PFSK-1 (cell line): ENCODE results near the gene PIRT. TPM values are rescaled to one million over a fixed set of nuclear protein-coding genes. Genes with fewer than 3 reads are reported as not detected.
A peak's percentile ranks its signal among the peaks of the same experiment; 100 is the strongest.

Experiments
- FOXP2 ChIP-seq: optimal IDR thresholded peaks from 2 replicates; pipeline ENCODE3; 2011; ENCODE audit warnings: borderline replicate concordance, control low read depth, inconsistent platforms; ENCODE audit not compliant: insufficient read depth; ENCODE audit errors: extremely low read length, extremely low read depth
- POLR2AphosphoS5 ChIP-seq: IDR thresholded peaks from 2 replicates; pipeline ENCODE4 v1.6.1; 2012; ENCODE audit warnings: low read depth, mild to moderate bottlenecking, control low read depth, low read length, moderate library complexity
- REST ChIP-seq, 2 experiments: IDR thresholded peaks; 2 replicates each; pipeline versions ENCODE4 v1.6.1 to v1.8.0; 2011 to 2012; ENCODE audit warnings: low read depth in 2 of 2, low read length in 2 of 2, control low read depth in 1 of 2, inconsistent platforms in 1 of 2, mild to moderate bottlenecking in 1 of 2, moderate library complexity in 1 of 2; ENCODE audit not compliant: insufficient read depth in 1 of 2
- SIN3A ChIP-seq: IDR thresholded peaks from 2 replicates; pipeline ENCODE4 v1.6.1; 2012; ENCODE audit warnings: mild to moderate bottlenecking, low read length, moderate library complexity, borderline replicate concordance; ENCODE audit not compliant: insufficient read depth
- TAF1 ChIP-seq: IDR thresholded peaks from 2 replicates; pipeline ENCODE4 v1.6.1; 2012; ENCODE audit warnings: low read length, control low read depth, borderline replicate concordance; ENCODE audit not compliant: insufficient read depth
- polyA plus RNA-seq: library from polyadenylated mRNA; unstranded; fragments of >200 nt; gene quantifications from one replicate; pipeline ENCODE4 v1.2.1, GENCODE V29; 2012; ENCODE audit warnings: low read depth, missing spikeins; ENCODE audit not compliant: insufficient read length

The PIRT gene
- not detected for polyA plus RNA-seq

DNA sequence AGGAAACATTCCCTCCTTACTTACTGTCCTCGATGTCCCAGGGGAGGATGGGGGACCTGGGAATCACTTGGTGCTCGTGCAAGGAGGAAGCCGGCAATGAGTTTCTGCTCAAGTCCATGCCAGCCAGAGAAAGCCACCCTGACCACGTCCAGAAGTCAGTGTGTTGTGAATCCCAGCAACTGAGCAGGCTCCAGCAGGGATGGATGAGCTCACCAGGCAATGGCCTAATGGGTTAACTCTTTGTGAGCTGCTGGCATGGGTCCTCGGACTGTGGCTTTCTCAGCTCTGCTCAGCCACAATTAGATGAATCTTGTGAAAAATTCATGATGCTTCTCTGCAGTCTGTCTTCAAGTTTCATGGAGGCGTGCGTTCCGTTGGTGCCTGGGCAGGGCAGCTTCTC lies at the start of gene PIRT:
Gene PIRT, minus strand, starts transcription at position 167 of the 400 bp plus-strand sequence. CDS start 12,442 bp downstream, outside the sequence.
- TF ChIP-seq TAF1 (no peak), POLR2AphosphoS5 (no peak), SIN3A (no peak), REST (IDR thresholded peaks at IDR 0.05; ENCODE audit: insufficient read depth in 1 of 2, low read depth in 2 of 2, low read length in 2 of 2) (no peak), FOXP2 (no peak)

GRCh38 chr17:10881959-10882358 lies 44.1 kb upstream of the PIRT start:
- TF ChIP-seq TAF1 (no peak), SIN3A (no peak), POLR2AphosphoS5 (no peak), FOXP2 (no peak), REST (IDR thresholded peaks at IDR 0.05; ENCODE audit: insufficient read depth in 1 of 2, low read depth in 2 of 2, low read length in 2 of 2) (no peak)

GRCh38 chr17:10879190-10879836 lies 41.4 kb upstream of the PIRT start:
- TF ChIP-seq REST (IDR thresholded peaks at IDR 0.05; ENCODE audit: insufficient read depth in 1 of 2, low read depth in 2 of 2, low read length in 2 of 2) = no peak
- no peak for TF ChIP-seq SIN3A
- no peak for TF ChIP-seq FOXP2
- no peak for TF ChIP-seq POLR2AphosphoS5
- TF ChIP-seq TAF1 = no peak

DNA sequence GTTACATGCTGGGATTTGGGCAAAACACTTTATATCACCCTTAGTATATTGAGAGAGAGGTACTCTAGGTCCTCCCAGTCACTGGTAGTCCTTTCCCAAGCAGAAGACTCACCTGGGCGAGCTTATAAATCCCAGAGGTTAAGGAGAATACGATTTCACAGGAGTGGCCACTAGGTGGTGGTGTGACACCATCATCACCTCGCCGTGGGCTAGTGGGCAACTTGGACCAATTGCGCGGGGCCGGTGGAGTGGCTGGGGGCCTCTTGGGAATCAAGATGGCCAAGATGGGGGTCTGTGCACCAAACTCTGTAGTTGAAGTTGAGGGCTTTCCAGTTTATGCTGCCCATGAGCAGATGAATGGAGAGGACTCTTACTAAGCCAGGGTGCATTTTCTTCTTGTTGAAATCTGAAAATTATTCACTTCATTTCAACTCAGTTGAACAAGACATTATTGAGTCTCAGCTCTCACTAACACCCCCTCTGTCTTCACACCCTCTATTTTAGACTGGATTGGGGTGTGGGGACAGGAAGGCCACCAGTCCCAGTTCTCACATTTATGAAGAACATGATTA lies 38.2 kb upstream of the PIRT start:
- TF ChIP-seq REST (IDR thresholded peaks at IDR 0.05; ENCODE audit: insufficient read depth in 1 of 2, low read depth in 2 of 2, low read length in 2 of 2) = peak; percentile 50 to 68; a peak in 2 of 4 replicates
- TF ChIP-seq POLR2AphosphoS5 = no peak

GRCh38 chr17:10875430-10875851 lies 37.6 kb upstream of the PIRT start:
- TF ChIP-seq TAF1 (no peak), REST (IDR thresholded peaks at IDR 0.05; ENCODE audit: insufficient read depth in 1 of 2, low read depth in 2 of 2, low read length in 2 of 2) (peak; percentile 84 to 96), FOXP2 (no peak), SIN3A (no peak)
